IMR-90 (cell line): ENCODE data around the gene EGFL7. TPM values are rescaled to one million over a fixed set of nuclear protein-coding genes. Genes with fewer than 3 reads are reported as not detected.

Experiments used
- ATAC-seq: fragments of 200-7000 bp; cut with Tn5 transposase; 2 replicates; pipeline ENCODE4 v1.9.1; 2020; ENCODE audit warnings: low read depth, mild to moderate bottlenecking, moderate library complexity
- BruUV-seq: library from RNA; stranded (reverse); fragments of 400-500 nt; replicated peaks from 2 replicates; lab custom pipeline; 2021; lab: Mats Ljungman, UMichigan
- CTCF ChIA-PET: fragments of 300-600 bp; formaldehyde crosslinking; extraction: SDS; loops from one replicate; lab custom pipeline; 2021; ENCODE audit warnings: antibody characterized with exemption; lab: Yijun Ruan, JAX
- POLR2A ChIA-PET: fragments of 300-600 bp; sonication (Branson Sonifier 250); formaldehyde crosslinking; loops from one replicate; lab custom pipeline; 2022; ENCODE audit warnings: antibody characterized with exemption; ENCODE audit not compliant: unreplicated experiment; lab: Charles Lee
- DNase-seq: peaks from one replicate; pipeline ENCODE4 v3.0.0; 2013
- H2AFZ ChIP-seq: replicated peaks from 2 replicates; pipeline ENCODE3; 2013; ENCODE audit warnings: low read length, mild to moderate bottlenecking; ENCODE audit not compliant: poor library complexity
- H2AK5ac ChIP-seq: 2 replicates; pipeline ENCODE4 v1.6.1; 2013; ENCODE audit warnings: low read depth, low read length, inconsistent platforms
- H2AK9ac ChIP-seq: replicated peaks from 2 replicates; pipeline ENCODE3; 2013; ENCODE audit warnings: mild to moderate bottlenecking, low read depth, low read length, moderate library complexity; ENCODE audit not compliant: poor library complexity
- H2BK120ac ChIP-seq: 2 replicates; pipeline ENCODE4 v1.6.1; 2013; ENCODE audit warnings: low read depth, low read length, inconsistent platforms
- H2BK15ac ChIP-seq: 3 replicates; pipeline ENCODE4 v1.6.1; 2013; ENCODE audit warnings: low read depth, low read length, inconsistent platforms
- H2BK20ac ChIP-seq: 2 replicates; pipeline ENCODE4 v1.6.1; 2013; ENCODE audit warnings: low read depth, mild to moderate bottlenecking, inconsistent platforms, low read length, moderate library complexity
- H2BK5ac ChIP-seq: 2 replicates; pipeline ENCODE4 v1.6.1; 2013; ENCODE audit warnings: mild to moderate bottlenecking, low read depth, low read length, inconsistent platforms; ENCODE audit not compliant: poor library complexity, severe bottlenecking
- H3K14ac ChIP-seq: replicated peaks from 2 replicates; pipeline ENCODE4 v1.6.1; 2013; ENCODE audit warnings: low read depth, low read length, inconsistent platforms
- H3K18ac ChIP-seq: 2 replicates; pipeline ENCODE4 v1.6.1; 2013; ENCODE audit warnings: low read depth, low read length, control low read depth
- H3K23ac ChIP-seq: 2 replicates; pipeline ENCODE4 v1.6.1; 2013; ENCODE audit warnings: low read depth, low read length, inconsistent platforms
- H3K27ac ChIP-seq: 2 replicates; pipeline ENCODE4 v1.5.1; 2013; ENCODE audit warnings: mild to moderate bottlenecking, control low read depth, low read length; ENCODE audit not compliant: insufficient read depth
- H3K27me3 ChIP-seq: 2 replicates; pipeline ENCODE4 v1.6.1; 2013; ENCODE audit warnings: low read length; ENCODE audit not compliant: control insufficient read depth, insufficient read depth
- H3K36me3 ChIP-seq: 2 replicates; pipeline ENCODE4 v1.6.1; 2013; ENCODE audit warnings: low read length, mixed read lengths; ENCODE audit not compliant: control insufficient read depth, insufficient read depth
- H3K4ac ChIP-seq: 2 replicates; pipeline ENCODE4 v1.6.1; 2013; ENCODE audit warnings: low read depth, low read length, inconsistent platforms
- H3K4me1 ChIP-seq: 2 replicates; pipeline ENCODE4 v1.6.1; 2013; ENCODE audit warnings: low read length, mixed read lengths; ENCODE audit not compliant: control insufficient read depth, insufficient read depth
- H3K4me2 ChIP-seq: 2 replicates; pipeline ENCODE4 v1.6.1; 2013; ENCODE audit warnings: low read depth, mild to moderate bottlenecking, control low read depth, low read length, moderate library complexity
- H3K4me3 ChIP-seq: 2 replicates; pipeline ENCODE4 v1.5.1; 2013; ENCODE audit warnings: low read depth, mild to moderate bottlenecking, control low read depth, low read length, moderate library complexity; ENCODE audit not compliant: insufficient read depth
- H3K56ac ChIP-seq: 2 replicates; pipeline ENCODE4 v1.6.1; 2013; ENCODE audit warnings: low read length, inconsistent platforms; ENCODE audit not compliant: insufficient read depth; ENCODE audit errors: extremely low read depth
- H3K79me1 ChIP-seq, 2 experiments: 2 replicates each; pipeline ENCODE4 v1.6.1; 2013; ENCODE audit warnings: low read length in 2 of 2, inconsistent platforms in 1 of 2, low read depth in 1 of 2
- H3K9ac ChIP-seq: 2 replicates; pipeline ENCODE4 v1.6.1; 2013; ENCODE audit warnings: low read depth, low read length, control low read depth
- H3K9me1 ChIP-seq: 2 replicates; pipeline ENCODE4 v1.6.1; 2013; ENCODE audit warnings: low read length, inconsistent platforms; ENCODE audit not compliant: insufficient read depth
- H3K9me3 ChIP-seq: 2 replicates; pipeline ENCODE4 v1.6.1; 2013; ENCODE audit warnings: low read length; ENCODE audit not compliant: control insufficient read depth, insufficient read depth
- H4K20me1 ChIP-seq: 2 replicates; pipeline ENCODE4 v1.6.1; 2013; ENCODE audit warnings: low read length, inconsistent platforms; ENCODE audit not compliant: insufficient read depth
- H4K5ac ChIP-seq: 2 replicates; pipeline ENCODE4 v1.6.1; 2013; ENCODE audit warnings: mild to moderate bottlenecking, low read depth, low read length, control low read depth
- H4K8ac ChIP-seq, 2 experiments: 2 replicates each; pipeline ENCODE4 v1.6.1; 2013; ENCODE audit warnings: low read depth in 2 of 2, low read length in 2 of 2, control low read depth in 1 of 2, inconsistent platforms in 1 of 2
- H4K91ac ChIP-seq: 2 replicates; pipeline ENCODE4 v1.6.1; 2013; ENCODE audit warnings: low read depth, low read length, inconsistent platforms; ENCODE audit not compliant: insufficient read depth
- BHLHE40 ChIP-seq: fragments of 150-350 bp; IDR thresholded peaks from 2 replicates; pipeline ENCODE4 v1.6.1; 2016; ENCODE audit warnings: mild to moderate bottlenecking, low read depth, low read length
- CEBPB ChIP-seq: IDR thresholded peaks from 2 replicates; pipeline ENCODE4 v1.6.1; 2012; ENCODE audit warnings: low read depth, low read length, improper control_type of control experiment
- CHD1 ChIP-seq: IDR thresholded peaks from 2 replicates; pipeline ENCODE4 v1.6.1; 2012; ENCODE audit warnings: low read depth, low read length, improper control_type of control experiment
- CTCF ChIP-seq: conservative IDR thresholded peaks from 2 replicates; pipeline ENCODE4 v1.5.1; 2012; ENCODE audit warnings: mild to moderate bottlenecking, low read depth, low read length, improper control_type of control experiment
- ELK1 ChIP-seq: fragments of 150-350 bp; IDR thresholded peaks from 2 replicates; pipeline ENCODE4 v1.6.1; 2016; ENCODE audit warnings: low read depth, mild to moderate bottlenecking, low read length, moderate library complexity, borderline replicate concordance
- FOS ChIP-seq: fragments of 150-350 bp; IDR thresholded peaks from 2 replicates; pipeline ENCODE4 v1.6.1; 2016; ENCODE audit warnings: low read depth, low read length
- MAFK ChIP-seq: IDR thresholded peaks from 2 replicates; pipeline ENCODE4 v1.6.1; 2012; ENCODE audit warnings: low read depth, low read length, improper control_type of control experiment
- MAZ ChIP-seq: IDR thresholded peaks from 2 replicates; pipeline ENCODE4 v1.6.1; 2012; ENCODE audit warnings: low read depth, mild to moderate bottlenecking, low read length, improper control_type of control experiment, moderate library complexity, borderline replicate concordance
- MXI1 ChIP-seq: IDR thresholded peaks from 2 replicates; pipeline ENCODE4 v1.6.1; 2012; ENCODE audit warnings: low read depth, mild to moderate bottlenecking, low read length, moderate library complexity, borderline replicate concordance
- NFE2L2 ChIP-seq: fragments of 150-350 bp; IDR thresholded peaks from 2 replicates; pipeline ENCODE4 v1.6.1; 2016; ENCODE audit warnings: low read depth, mild to moderate bottlenecking, low read length
- POLR2A ChIP-seq: IDR thresholded peaks from 2 replicates; pipeline ENCODE4 v1.6.1; 2012; ENCODE audit warnings: mild to moderate bottlenecking, low read depth, low read length
- RAD21 ChIP-seq: IDR thresholded peaks from 2 replicates; pipeline ENCODE4 v1.6.1; 2012; ENCODE audit warnings: low read length, improper control_type of control experiment
- RCOR1 ChIP-seq: IDR thresholded peaks from 2 replicates; pipeline ENCODE4 v1.6.1; 2012; ENCODE audit warnings: mild to moderate bottlenecking, low read length, improper control_type of control experiment; ENCODE audit not compliant: insufficient replicate concordance
- RFX5 ChIP-seq: IDR thresholded peaks from 2 replicates; pipeline ENCODE4 v1.8.0; 2012; ENCODE audit warnings: low read depth, mild to moderate bottlenecking, low read length, moderate library complexity
- SMC3 ChIP-seq: fragments of 150-350 bp; IDR thresholded peaks from 2 replicates; pipeline ENCODE4 v1.6.1; 2016; ENCODE audit warnings: low read depth, mild to moderate bottlenecking, antibody characterized with exemption, low read length, moderate library complexity
- USF2 ChIP-seq: fragments of 150-350 bp; IDR thresholded peaks from 2 replicates; pipeline ENCODE4 v1.6.1; 2017; ENCODE audit warnings: mild to moderate bottlenecking, antibody characterized with exemption, low read length, low read depth
- WGBS, 2 experiments: methylation state at CpG; one replicate each; pipeline versions ENCODE4 v1.1.5 to v1.1.7; 2013; ENCODE audit warnings: missing lambda C conversion rate in 2 of 2; ENCODE audit not compliant: insufficient read length in 1 of 2; ENCODE audit errors: extremely low coverage in 2 of 2; 5-methylcytosine and 5-hydroxymethylcytosine counted together
- dilution Hi-C: fragments of 300-500 bp; cut with HindIII; formaldehyde crosslinking; loops from one replicate; pipeline ENCODE4 v1.14.3; 2018; ENCODE audit warnings: low sequenced_read_pairs; ENCODE audit not compliant: unreplicated experiment
- in situ Hi-C: fragments of 300-500 bp; cut with MboI; formaldehyde crosslinking; loops from 3 replicates; pipeline ENCODE4 v1.14.3; 2019; ENCODE audit warnings: low sequenced_read_pairs, inconsistent platforms, mixed read lengths
- intact Hi-C: fragments of 100-400 bp; cut with micrococcal nuclease; formaldehyde crosslinking; loops from 2 replicates; pipeline ENCODE4 v1.10.0; 2022
- polyA plus RNA-seq, 3 experiments: library from polyadenylated mRNA; depleted of rRNA; stranded (reverse); fragments of >200 nt; gene quantifications; 2 replicates each; pipeline ENCODE4 v1.2.3, GENCODE V29; 2012; ENCODE audit warnings: low replicate concordance in 1 of 3
- total RNA-seq: library from RNA; depleted of rRNA; stranded (reverse); fragments of >200 nt; gene quantifications from 2 replicates; pipeline ENCODE4 v1.2.3, GENCODE V29; 2012

The EGFL7 gene
- total and polyA plus RNA-seq, 2 of the 4 experiments (the other 2 are of a cell fraction), result 2.2 to 10.4 TPM

GRCh38 chr9:136676297-136676794 is 13.6 kb downstream of the EGFL7 start:
- no peaks in the 10 kb centered on the region for H3K4me1 ChIP-seq
- dilution Hi-C loops, result no loop called here
- CTCF ChIA-PET, result no interaction called here

More at GRCh38 chr9:136676297-136676794, 13.6 kb downstream of the EGFL7 start:
- H3K79me1 ChIP-seq, result peaks cover 0 to 13% of the 10 kb centered on the region in 2 experiments; a peak in 1 of 4 replicates
- H3K23ac ChIP-seq, result no peak overlapping the region
- H3K9ac ChIP-seq, result no peak overlapping the region
- 82% methylated on average over 2 of the region's 13 CpGs; no CpG with 5 or more reads in 1 of the 2 experiments for WGBS, 2 experiments
- no peak overlapping the region for H3K27ac ChIP-seq
- peaks cover 18% of the 10 kb centered on the region; the same call in 1 of the 2 replicates for H3K36me3 ChIP-seq
- H2BK120ac ChIP-seq, result no peak overlapping the region
- H3K4ac ChIP-seq, result no peak overlapping the region
- ATAC-seq, result no peak
- H2AFZ ChIP-seq, result no peak overlapping the region
- no peak overlapping the region for H3K14ac ChIP-seq
- H4K91ac ChIP-seq, result no peak overlapping the region
- intact Hi-C loops, result no loop called here
- no peak overlapping the region for H3K18ac ChIP-seq
- POLR2A ChIA-PET, result no interaction called here
- TF ChIP-seq BHLHE40 (no peak), MAFK (no peak), CHD1 (no peak), USF2 (no peak), RAD21 (no peak), MXI1 (no peak), SMC3 (no peak), NFE2L2 (no peak), FOS (no peak), MAZ (no peak), POLR2A (no peak), CTCF (no peak), RCOR1 (no peak), RFX5 (no peak), CEBPB (no peak), ELK1 (no peak)
- H3K56ac ChIP-seq, result no peak overlapping the region
- H2BK20ac ChIP-seq, result no peak overlapping the region
- H3K9me1 ChIP-seq, result no peaks in the 10 kb centered on the region
- H3K9me3 ChIP-seq, result no peaks in the 10 kb centered on the region
- no peak overlapping the region for H2AK9ac ChIP-seq
- no peak overlapping the region for H2BK15ac ChIP-seq
- H4K8ac ChIP-seq, result no peak overlapping the region
- H3K4me2 ChIP-seq, result no peak overlapping the region
- no peak for DNase-seq
- in situ Hi-C loops, result no loop called here
- H2BK5ac ChIP-seq, result no peak overlapping the region
- no peaks in the 10 kb centered on the region; the same call in none of the 2 replicates for H4K20me1 ChIP-seq
- H4K5ac ChIP-seq, result no peak overlapping the region
- no peaks in the 10 kb centered on the region for H3K27me3 ChIP-seq
- no peak overlapping the region for H3K4me3 ChIP-seq
- H2AK5ac ChIP-seq, result no peak overlapping the region
- no TSS peak for BruUV-seq
